GM18498 (cell line): ENCODE results near the gene HYAL2.

ENCODE experiments used
- ATAC-seq: cut with Tn5 transposase; IDR thresholded peaks from one replicate; pipeline ENCODE4 v1.9.1; 2021; ENCODE audit warnings: mild to moderate bottlenecking, moderate library complexity; ENCODE audit not compliant: unreplicated experiment

HYAL2 gene, protein sequence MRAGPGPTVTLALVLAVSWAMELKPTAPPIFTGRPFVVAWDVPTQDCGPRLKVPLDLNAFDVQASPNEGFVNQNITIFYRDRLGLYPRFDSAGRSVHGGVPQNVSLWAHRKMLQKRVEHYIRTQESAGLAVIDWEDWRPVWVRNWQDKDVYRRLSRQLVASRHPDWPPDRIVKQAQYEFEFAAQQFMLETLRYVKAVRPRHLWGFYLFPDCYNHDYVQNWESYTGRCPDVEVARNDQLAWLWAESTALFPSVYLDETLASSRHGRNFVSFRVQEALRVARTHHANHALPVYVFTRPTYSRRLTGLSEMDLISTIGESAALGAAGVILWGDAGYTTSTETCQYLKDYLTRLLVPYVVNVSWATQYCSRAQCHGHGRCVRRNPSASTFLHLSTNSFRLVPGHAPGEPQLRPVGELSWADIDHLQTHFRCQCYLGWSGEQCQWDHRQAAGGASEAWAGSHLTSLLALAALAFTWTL

DNA sequence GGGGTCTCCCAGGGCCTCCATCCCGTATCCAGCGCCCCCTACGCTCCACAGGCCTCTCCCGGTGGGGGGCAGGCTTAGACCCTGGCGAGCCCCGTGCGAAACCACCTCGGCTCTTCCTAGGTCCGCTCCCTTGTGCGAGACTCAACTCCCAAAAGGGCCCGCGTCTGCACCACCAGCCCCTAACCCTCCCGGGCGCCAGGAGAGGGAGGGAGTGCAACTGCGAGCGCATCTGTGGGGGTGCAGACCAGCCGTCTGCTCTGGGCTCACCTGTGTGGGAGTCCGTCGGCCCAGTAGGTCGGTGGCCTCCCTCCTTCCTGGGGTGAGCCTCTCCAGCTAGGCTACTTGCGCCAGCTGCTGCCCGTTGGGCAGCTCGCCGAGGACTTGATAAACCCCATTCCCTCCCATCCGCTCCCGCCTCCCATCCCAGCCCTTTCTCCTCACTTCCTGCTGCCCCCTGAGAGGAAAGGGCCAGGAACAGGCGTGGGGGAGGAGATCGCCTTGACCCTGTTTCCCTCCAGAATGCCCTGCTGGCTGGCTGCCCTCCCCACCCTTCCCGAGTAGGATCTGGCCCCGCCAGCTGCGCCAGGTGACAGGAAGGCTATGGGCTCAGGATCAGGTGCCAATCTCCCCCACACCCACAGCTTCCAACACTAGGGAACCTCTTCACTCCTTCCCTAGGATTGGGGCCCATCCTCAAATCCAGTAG is at the start of gene HYAL2:
TSS of gene HYAL2 (minus strand) at position 360 of the 706 bp plus-strand sequence. CDS start 2,256 bp downstream, outside the sequence.
- no peak for ATAC-seq

- no peak for ATAC-seq
These were observed 48.7 kb upstream of the HYAL2 start for GRCh38 chr3:50371133-50371685.

DNA sequence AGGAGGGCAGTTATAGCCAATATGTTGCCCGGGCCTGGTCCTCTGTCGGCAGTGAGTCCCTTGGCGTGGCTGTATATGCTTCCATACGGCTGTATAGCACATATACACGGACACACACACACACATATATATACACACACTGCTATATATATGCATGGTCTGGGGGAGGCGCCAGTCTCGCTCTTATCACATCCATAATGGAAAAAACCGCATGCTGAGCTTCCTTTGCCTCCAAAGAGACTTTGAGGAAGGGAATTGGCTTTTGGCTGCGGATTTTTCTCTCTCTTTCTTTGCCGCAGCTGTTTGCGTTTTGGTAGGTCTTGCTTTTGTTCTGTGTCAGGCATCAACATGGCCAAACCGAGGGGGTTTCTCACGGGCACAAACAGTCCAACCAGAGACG is 48.0 kb upstream of the HYAL2 start:
- ATAC-seq = no peak

DNA sequence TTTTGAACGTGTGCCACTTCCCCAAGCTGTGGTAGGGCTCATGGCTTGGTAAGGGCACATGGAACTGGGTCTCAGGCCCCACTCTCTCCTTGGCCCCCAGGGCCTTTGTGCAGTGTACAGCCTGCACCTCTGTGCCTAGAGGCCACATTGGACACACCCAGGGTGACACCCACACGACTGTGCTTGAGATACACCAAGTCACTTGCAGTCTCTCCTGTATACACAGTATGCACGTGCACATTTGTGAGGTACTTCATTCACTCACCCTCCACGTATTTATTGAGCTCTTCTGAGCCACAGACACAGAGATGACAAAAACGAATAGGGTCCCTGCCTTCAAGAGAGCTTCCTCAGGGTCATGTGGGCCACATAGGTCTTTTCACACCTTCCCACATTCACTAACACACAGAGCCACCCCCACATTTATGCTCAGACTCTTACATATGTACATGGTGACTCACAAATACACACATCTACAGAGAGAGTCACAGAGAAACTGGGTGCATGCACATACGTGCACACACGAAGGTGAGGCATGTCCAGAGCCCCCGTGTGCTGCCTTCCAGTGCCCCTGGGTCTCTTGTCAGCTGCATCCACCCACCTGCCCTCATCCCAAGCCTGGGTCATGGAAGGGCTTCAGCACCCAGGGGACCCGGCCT is 46.6 kb upstream of the HYAL2 start:
- ATAC-seq = no peak

DNA sequence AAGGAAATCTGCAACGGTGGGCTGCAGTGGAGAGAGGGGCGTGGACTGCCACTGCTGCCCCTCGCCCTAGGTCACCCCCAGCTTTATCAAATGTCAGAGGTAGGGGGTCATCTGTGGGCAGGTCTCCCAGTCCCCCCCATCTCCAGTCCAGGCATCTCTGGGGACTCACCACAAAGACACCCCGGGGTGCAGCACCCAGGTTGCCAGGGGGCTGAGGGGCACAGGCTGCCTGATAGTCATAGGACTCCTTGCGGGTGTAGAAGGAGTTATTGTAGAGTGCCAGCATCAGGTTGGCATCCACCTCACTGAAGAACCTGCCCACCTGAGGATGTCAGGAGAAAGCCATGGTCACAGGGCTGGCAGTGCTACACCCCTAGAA is 43.3 kb upstream of the HYAL2 start:
- ATAC-seq = no peak

DNA sequence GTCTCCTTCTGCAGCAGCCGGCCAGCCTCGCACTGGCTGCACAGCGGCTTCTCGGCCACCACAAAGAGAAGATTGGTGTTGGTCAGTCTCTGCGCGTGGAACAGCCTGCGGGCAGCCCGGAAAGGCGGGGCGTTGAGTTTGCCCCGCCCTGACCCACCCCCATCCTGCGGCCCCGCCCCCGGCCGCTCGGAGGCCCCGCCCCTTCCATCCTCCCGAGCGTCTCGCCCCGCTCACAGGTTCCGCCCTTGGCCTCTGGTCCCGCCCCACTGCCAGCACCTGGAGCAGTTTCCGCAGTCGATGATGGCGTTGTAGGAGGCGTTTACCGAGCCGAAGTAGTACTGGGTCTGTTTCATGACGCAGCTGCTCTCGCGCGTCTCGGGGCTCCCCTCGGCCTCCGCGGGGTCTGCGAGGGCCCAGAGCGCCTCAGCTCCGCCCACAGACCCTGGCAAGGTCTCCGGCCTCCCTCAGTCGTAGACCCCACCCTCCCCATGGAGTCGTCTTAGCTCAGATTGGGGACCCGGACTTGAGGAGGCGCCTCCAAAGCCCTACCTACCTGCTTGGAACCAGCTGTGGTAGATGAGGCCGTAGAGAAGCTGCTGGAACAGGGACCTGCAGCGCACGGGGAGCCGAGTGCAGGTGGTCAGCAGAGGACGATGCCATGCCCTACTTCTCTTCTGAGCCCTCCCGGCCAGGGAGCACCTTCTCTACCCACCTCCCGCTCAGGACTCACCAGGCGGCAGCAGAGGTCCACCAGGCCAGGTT is 42.7 kb upstream of the HYAL2 start:
- ATAC-seq = peak; percentile 88

DNA sequence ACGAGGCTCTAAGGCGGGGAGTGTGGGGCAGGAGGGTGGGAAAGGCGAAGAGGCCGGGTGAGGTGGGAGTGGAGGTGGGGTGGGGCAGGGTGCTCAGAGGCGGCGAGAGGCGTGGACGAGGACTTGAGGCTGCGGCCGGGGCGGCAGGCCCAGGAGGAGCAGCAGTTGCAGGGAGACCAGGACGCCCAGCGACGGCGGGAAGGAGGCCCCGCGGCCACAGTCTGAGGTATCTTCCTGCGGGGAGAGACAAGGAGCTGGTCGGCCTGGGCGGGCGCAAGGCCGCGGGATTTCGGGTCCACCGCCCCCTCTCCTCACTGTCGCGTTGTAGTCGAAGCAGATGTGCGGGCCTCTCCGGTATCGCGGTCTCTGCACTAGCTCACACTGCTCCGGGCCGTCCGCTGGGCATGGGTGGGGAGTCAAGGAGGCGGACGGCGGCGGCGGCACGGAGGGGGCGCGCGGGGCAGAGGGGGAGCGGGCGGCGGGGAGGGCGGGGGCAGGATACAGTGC is 42.1 kb upstream of the HYAL2 start:
- ATAC-seq = no peak

DNA sequence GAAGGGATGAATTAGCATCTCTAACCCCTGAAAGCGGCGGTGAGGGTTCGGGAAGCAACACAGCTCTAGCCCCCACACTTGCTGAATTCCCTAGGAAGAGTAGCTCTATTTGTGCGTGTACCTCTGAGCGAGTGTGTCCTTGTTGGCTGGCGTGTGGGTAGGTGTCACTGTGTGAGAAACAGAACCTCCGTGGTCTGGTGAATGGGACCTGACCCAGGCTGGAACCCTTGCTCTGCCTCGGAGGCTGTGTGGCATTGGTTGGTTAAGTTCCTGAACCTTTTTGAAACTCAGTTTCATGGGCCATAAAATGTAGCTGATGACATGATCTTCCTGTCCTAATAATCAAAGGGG is 37.2 kb upstream of the HYAL2 start:
- ATAC-seq = peak; percentile 15

- ATAC-seq = peak; percentile 98
These were observed 36.6 kb upstream of the HYAL2 start, which contains the start of gene TMEM115 for GRCh38 chr3:50358911-50359759. Gene TMEM115, minus strand, starts transcription at chr3:50359521. Its CDS starts 458 bp downstream, at chr3:50359063.

- no peak for ATAC-seq
These were observed 35.9 kb upstream of the HYAL2 start for GRCh38 chr3:50358355-50358910.

DNA sequence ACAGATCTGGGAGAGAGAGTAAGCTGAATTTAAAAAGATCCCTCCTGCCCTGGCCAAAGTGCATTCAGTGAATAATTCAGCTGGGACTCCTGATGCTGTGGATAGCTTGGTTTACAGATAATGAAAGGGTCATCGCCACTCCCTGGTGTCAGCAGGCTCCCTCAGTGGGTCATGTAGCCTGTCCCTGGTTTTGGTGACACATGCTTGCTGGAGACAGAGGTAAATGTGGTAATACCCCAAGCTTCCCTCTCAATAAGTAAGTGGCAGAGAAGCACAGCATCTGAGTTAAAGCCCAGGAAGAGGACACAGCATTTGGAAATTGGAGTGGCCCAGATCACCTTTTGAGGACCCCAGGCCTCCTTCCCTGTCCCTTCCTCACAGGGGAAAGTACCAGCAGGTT is 34.9 kb upstream of the HYAL2 start:
- ATAC-seq = no peak

DNA sequence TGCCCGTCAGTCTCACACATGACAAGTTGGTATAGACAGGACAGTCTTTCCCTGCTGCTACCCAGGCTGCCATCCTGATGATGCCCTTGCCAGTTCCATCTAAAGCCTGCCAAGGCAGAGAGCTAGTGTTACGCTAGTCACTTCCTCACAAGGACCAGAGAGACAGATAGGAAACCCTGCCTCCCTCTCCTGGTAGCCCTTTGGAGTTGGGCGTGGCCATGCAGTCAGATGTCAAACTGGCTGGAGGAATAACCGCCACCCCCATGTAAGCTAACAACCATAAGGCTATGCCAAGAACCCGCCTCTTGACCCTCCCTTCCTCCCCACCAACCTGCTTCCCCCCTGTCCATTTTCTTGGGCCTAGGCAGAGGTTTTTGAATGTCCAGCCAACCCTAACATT is 34.0 kb upstream of the HYAL2 start:
- ATAC-seq = no peak

DNA sequence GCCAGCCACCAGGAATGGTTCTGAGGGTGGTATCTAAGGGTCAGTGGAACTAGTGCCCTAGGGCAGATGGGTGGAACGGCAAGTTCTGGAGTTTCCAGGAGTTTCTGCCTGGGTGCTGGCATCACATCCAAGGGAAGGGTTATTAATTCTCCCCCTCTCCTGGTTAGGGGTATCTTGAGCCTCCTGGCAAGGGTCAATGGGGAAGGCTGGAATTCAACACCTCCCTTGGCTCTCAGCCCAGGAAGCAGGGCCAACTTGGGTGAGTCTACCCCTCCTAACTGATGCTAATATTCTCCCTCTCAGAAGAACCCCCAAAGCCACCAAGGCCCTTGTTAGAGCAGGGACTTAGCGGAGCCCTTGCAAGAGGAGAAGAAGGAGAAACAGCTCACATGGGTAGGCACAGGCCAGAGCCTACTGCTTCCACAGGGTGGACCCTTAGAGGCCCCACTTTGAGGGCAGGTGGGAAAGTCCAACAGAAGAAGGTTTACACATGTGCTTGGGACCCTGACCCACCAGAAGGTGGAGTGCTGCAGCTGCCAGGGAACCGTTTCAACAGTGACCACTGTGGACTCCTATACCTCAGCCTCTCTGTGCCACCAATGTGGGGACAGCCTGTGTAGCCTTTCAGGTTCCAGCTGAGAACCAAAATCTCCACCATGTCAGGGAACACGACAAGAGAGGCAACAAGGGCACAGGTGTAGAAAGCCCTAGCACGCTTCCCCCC is 33.4 kb upstream of the HYAL2 start:
- ATAC-seq = no peak

DNA sequence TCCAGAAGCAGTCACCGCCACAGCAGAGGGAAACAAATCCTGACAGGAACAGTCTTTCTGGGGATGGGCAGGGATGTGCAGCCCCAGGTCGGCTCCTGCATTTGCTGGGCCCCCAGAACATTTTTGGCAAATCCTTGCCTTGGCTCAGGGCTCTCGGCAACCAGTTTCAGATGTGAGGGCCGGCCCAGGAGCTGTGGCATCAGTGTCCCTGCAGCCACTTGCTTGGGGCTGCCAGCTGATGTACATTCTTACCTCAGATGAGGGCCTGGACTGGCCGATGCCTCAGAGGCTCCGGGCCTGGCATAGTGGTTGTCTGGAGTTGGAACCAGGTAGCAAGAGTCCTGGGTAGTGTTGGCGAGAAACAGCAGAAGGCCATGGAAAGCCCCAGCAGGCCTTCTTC is 32.3 kb upstream of the HYAL2 start:
- ATAC-seq = no peak

GRCh38 chr3:50354186-50354764 is 31.7 kb upstream of the HYAL2 start:
- no peak for ATAC-seq

- no peak for ATAC-seq
These were observed 30.9 kb upstream of the HYAL2 start for GRCh38 chr3:50353245-50354004.

DNA sequence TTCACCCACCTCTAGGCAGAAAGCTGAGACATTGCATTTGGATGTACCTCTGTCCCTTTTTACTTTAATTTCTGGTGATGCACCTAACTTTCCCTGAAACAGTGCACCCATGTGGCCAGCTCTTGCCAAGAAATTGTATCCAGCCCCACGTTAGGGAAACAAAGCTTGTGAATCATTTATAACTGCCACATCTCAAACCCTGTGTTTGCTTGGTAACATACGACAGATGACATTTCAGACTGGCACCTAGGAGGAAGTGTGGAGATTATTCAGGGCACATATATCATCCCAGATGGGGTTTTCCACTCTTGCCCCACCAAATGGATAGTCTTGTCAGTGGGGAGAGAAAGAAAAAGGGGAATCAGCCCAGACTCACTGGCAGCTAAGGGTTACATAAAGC is 30.2 kb upstream of the HYAL2 start:
- no peak for ATAC-seq

DNA sequence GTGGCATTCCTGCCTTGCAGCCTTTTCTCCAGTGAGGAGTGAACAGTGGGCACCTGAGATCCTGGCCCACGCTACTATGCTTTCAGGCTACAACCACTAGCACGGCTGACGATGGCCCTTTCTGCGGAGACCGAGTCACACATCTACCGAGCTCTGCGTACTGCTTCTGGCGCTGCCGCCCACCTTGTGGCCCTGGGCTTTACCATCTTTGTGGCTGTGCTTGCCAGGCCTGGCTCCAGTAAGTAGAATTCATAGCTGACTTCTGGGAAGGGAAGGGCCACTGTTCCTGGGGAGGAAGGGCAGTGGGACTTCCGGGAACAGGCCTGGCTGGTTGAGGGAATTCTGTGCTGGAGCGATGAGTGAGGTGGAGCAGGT is 28.8 kb upstream of the HYAL2 start:
- ATAC-seq = no peak
